HepG2 (cell line): ENCODE results near the gene MLX. TPM values are rescaled to one million over a fixed set of nuclear protein-coding genes. Genes with fewer than 3 reads are reported as not detected.

Experiments
- CAMTA2 ChIP-seq: sonication (generic); formaldehyde crosslinking; IDR thresholded peaks from 2 replicates; pipeline ENCODE4 v1.4.0; 2020; ENCODE audit warnings: mild to moderate bottlenecking, missing genetic modification reagents, borderline replicate concordance
- HOXA9 ChIP-seq: sonication (generic); formaldehyde crosslinking; IDR thresholded peaks from 2 replicates; pipeline ENCODE4 v1.8.1; 2022; ENCODE audit warnings: missing genetic modification reagents, mild to moderate bottlenecking, moderate library complexity, borderline replicate concordance
- HOXD1 ChIP-seq: sonication (generic); formaldehyde crosslinking; IDR thresholded peaks from 2 replicates; pipeline ENCODE4 v1.5.0; 2020; ENCODE audit warnings: missing genetic modification reagents
- KLF9 ChIP-seq: IDR thresholded peaks from 2 replicates; pipeline ENCODE4 v1.6.1; 2016; ENCODE audit warnings: low read depth
- NFIB ChIP-seq: sonication (generic); formaldehyde crosslinking; IDR thresholded peaks from 2 replicates; pipeline ENCODE4 v1.9.0; 2021; ENCODE audit warnings: missing genetic modification reagents, mild to moderate bottlenecking, borderline replicate concordance
- NKX3-1 ChIP-seq: sonication (generic); formaldehyde crosslinking; IDR thresholded peaks from 2 replicates; pipeline ENCODE4 v1.5.0; 2020; ENCODE audit warnings: missing genetic modification reagents
- PBX3 ChIP-seq: sonication (generic); formaldehyde crosslinking; IDR thresholded peaks from 2 replicates; pipeline ENCODE4 v1.8.1; 2023; ENCODE audit warnings: missing genetic modification reagents, inconsistent platforms, borderline replicate concordance
- PHF8 ChIP-seq: sonication (generic); formaldehyde crosslinking; IDR thresholded peaks from 2 replicates; pipeline ENCODE4 v1.5.0; 2020; ENCODE audit warnings: missing genetic modification reagents
- RAD21 ChIP-seq: fragments of 450-650 bp; formaldehyde crosslinking; IDR thresholded peaks from 2 replicates; pipeline ENCODE4 v1.5.0; 2020; ENCODE audit warnings: mild to moderate bottlenecking
- RAD51 ChIP-seq: fragments of 450-650 bp; IDR thresholded peaks from 2 replicates; pipeline ENCODE4 v1.6.1; 2016; ENCODE audit warnings: borderline replicate concordance
- RXRB ChIP-seq: IDR thresholded peaks from 2 replicates; pipeline ENCODE4 v1.6.1; 2016; ENCODE audit warnings: borderline replicate concordance, missing genetic modification reagents, missing compliant biosample characterization
- TCF12 ChIP-seq, 2 experiments: fragments of 450-650 bp in 1 of 2; sonication (generic) in 1 of 2; formaldehyde crosslinking in 1 of 2; IDR thresholded peaks; 2 replicates each; pipeline versions ENCODE4 v1.6.1 to v1.8.0; 2017 to 2022; ENCODE audit warnings: antibody characterized with exemption in 1 of 2, mild to moderate bottlenecking in 1 of 2, missing genetic modification reagents in 1 of 2, moderate library complexity in 1 of 2
- ZFP36L2 ChIP-seq: sonication (generic); formaldehyde crosslinking; IDR thresholded peaks from 2 replicates; pipeline ENCODE4 v1.4.0; 2020; ENCODE audit warnings: missing genetic modification reagents
- ZNF207 ChIP-seq: fragments of 450-650 bp; IDR thresholded peaks from 2 replicates; pipeline ENCODE4 v1.6.1; 2016; ENCODE audit warnings: antibody characterized with exemption, borderline replicate concordance
- ZNF30 ChIP-seq: sonication (generic); formaldehyde crosslinking; IDR thresholded peaks from 2 replicates; pipeline ENCODE4 v1.5.0; 2020; ENCODE audit warnings: mild to moderate bottlenecking, missing genetic modification reagents
- ZXDC ChIP-seq: sonication (generic); formaldehyde crosslinking; IDR thresholded peaks from 2 replicates; pipeline ENCODE4 v1.5.0; 2020; ENCODE audit warnings: mild to moderate bottlenecking, missing genetic modification reagents
- polyA plus RNA-seq, 8 experiments: library from polyadenylated mRNA; depleted of rRNA in 3 of 8; stranded (reverse) in 7 of 8; unstranded in 1 of 8; fragments of >200 nt; fragmentation: Illumina TruSeq in 4 of 8; extraction: Trizol in 4 of 8; gene quantifications; 2 replicates each; pipeline versions ENCODE4 v1.2.1 to v1.2.3, GENCODE V29; 2011 to 2016; ENCODE audit warnings: low read depth in 4 of 8, missing spikeins in 1 of 8, mixed read lengths in 1 of 8; ENCODE audit not compliant: insufficient read depth in 1 of 8
- total RNA-seq, 5 experiments: library from RNA; depleted of rRNA; stranded (reverse); fragments of >200 nt; fragmentation: Illumina TruSeq; extraction: Trizol; gene quantifications; 2 replicates each; pipeline ENCODE4 v1.2.3, GENCODE V29; 2016; ENCODE audit warnings: low read depth in 1 of 5
- TF ChIP-seq, protein P1 (sequence below): sonication (generic); formaldehyde crosslinking; IDR thresholded peaks from 2 replicates; pipeline ENCODE4 v1.4.0; 2020; ENCODE audit warnings: missing genetic modification reagents
- TF ChIP-seq, protein P2 (sequence below), 2 experiments: sonication (generic) in 1 of 2; formaldehyde crosslinking in 1 of 2; IDR thresholded peaks; 2 replicates each; pipeline versions ENCODE4 v1.6.1 to v1.9.0; 2014 to 2022; ENCODE audit warnings: antibody characterized with exemption in 1 of 2, borderline replicate concordance in 1 of 2, inconsistent platforms in 1 of 2, low read depth in 1 of 2, missing genetic modification reagents in 1 of 2

The MLX gene
- total and polyA plus RNA-seq, 2 of the 13 experiments (the other 11 are each of a cell fraction or from before 2014, with no cell fraction given): 38.9 to 74.4 TPM

DNA sequence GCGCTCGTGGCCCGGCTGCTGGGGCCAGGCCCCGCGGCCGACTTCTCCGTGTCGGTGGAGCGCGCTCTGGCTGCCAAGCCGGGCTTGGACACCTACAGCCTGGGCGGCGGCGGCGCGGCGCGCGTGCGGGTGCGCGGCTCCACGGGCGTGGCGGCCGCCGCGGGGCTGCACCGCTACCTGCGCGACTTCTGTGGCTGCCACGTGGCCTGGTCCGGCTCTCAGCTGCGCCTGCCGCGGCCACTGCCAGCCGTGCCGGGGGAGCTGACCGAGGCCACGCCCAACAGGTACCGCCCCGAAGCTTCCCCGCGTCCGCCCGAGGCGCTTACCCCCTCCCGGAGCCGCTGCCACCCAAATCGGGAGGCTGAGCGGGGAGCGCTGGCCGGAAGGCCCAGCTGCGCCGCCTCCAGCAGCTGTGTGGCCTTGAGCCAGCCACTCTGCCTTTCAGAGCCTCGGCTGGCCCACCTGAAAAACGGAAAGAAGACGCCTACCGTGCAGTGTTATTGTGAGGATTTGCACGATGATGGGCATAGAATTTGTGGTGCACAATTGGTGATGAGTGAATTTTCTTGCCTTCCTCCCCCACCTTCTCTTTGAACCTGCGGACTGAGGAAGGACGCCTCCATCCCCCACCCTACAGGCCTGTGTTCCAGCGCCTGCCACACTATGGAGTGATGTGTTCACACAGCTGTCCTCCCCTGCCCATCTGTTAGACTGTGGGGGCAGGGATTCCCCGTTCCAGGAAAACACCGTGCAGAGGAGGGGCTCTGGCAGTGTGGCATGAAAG lies 30.3 kb upstream of the MLX start (continued):
- TF ChIP-seq, protein P1, sequence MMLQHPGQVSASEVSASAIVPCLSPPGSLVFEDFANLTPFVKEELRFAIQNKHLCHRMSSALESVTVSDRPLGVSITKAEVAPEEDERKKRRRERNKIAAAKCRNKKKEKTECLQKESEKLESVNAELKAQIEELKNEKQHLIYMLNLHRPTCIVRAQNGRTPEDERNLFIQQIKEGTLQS (CRISPR knock-in tag): no peak; the same call in 1 of the 2 replicates
- no peak for TF ChIP-seq ZXDC (CRISPR knock-in tag)
- no peak for TF ChIP-seq RAD51
- peak; percentile 13; the same call in 1 of the 2 replicates for TF ChIP-seq HOXA9 (CRISPR knock-in tag)
- no peak for TF ChIP-seq ZNF30 (CRISPR knock-in tag)
- TF ChIP-seq, protein P2, sequence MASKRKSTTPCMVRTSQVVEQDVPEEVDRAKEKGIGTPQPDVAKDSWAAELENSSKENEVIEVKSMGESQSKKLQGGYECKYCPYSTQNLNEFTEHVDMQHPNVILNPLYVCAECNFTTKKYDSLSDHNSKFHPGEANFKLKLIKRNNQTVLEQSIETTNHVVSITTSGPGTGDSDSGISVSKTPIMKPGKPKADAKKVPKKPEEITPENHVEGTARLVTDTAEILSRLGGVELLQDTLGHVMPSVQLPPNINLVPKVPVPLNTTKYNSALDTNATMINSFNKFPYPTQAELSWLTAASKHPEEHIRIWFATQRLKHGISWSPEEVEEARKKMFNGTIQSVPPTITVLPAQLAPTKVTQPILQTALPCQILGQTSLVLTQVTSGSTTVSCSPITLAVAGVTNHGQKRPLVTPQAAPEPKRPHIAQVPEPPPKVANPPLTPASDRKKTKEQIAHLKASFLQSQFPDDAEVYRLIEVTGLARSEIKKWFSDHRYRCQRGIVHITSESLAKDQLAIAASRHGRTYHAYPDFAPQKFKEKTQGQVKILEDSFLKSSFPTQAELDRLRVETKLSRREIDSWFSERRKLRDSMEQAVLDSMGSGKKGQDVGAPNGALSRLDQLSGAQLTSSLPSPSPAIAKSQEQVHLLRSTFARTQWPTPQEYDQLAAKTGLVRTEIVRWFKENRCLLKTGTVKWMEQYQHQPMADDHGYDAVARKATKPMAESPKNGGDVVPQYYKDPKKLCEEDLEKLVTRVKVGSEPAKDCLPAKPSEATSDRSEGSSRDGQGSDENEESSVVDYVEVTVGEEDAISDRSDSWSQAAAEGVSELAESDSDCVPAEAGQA (IDR thresholded peaks at IDR 0.05; ENCODE audit: low read depth): no peak
- TF ChIP-seq, protein P2 (CRISPR knock-in tag; IDR thresholded peaks at IDR 0.05; ENCODE audit: borderline replicate concordance): no peak
- peak; percentile 80 for TF ChIP-seq RAD21 (CRISPR knock-in tag)
- TF ChIP-seq NFIB: no peak
- no peak for TF ChIP-seq PBX3 (CRISPR knock-in tag)
- no peak for TF ChIP-seq TCF12 (IDR thresholded peaks at IDR 0.05)
- TF ChIP-seq TCF12 (CRISPR knock-in tag; IDR thresholded peaks at IDR 0.05): no peak
- TF ChIP-seq RXRB (CRISPR knock-in tag): peak; percentile 78
- peak; percentile 83; the same call in 1 of the 2 replicates for TF ChIP-seq KLF9 (CRISPR knock-in tag)
- TF ChIP-seq NKX3-1 (CRISPR knock-in tag): no peak
- no peak for TF ChIP-seq ZNF207
- TF ChIP-seq CAMTA2 (CRISPR knock-in tag): no peak
- TF ChIP-seq ZFP36L2 (CRISPR knock-in tag): no peak
- TF ChIP-seq PHF8 (CRISPR knock-in tag): peak; percentile 77
- TF ChIP-seq HOXD1: peak; percentile 37; the same call in 1 of the 2 replicates
